ENCODE measurements around the gene SLC35D2.
A peak's percentile ranks its signal among the peaks of the same experiment; 100 is the strongest.
"Not testable (repeated sequence)": the region's sequence is repeated elsewhere in the genome, so short reads cannot be mapped to it uniquely, and the experiment has no call there.

Gene SLC35D2

GRCh38 chr9:96400132-96400910 is 16.8 kb upstream of the SLC35D2 start:
- no peak for DNase-seq (ENCODE audit: low read depth in 3 of 3)

GRCh38 chr9:96399325-96399633 is 15.8 kb upstream of the SLC35D2 start:
- DNase-seq (ENCODE audit: low read depth in 3 of 3), result no peak

GRCh38 chr9:96398582-96399324 is 15.2 kb upstream of the SLC35D2 start:
- DNase-seq (ENCODE audit: low read depth in 3 of 3), result no peak

- no peak for DNase-seq (ENCODE audit: low read depth in 3 of 3)
Measured at GRCh38 chr9:96395964-96396363, 12.5 kb upstream of the SLC35D2 start.

GRCh38 chr9:96394832-96395496 is 11.5 kb upstream of the SLC35D2 start:
- DNase-seq (ENCODE audit: low read depth in 3 of 3), result no peak

- no peak for DNase-seq (ENCODE audit: low read depth in 3 of 3)
Measured at GRCh38 chr9:96392263-96392662, 8.8 kb upstream of the SLC35D2 start.

- DNase-seq (ENCODE audit: low read depth in 3 of 3), result no peak
Measured at GRCh38 chr9:96391021-96391765, 7.7 kb upstream of the SLC35D2 start.

GRCh38 chr9:96388144-96388543 is 4.6 kb upstream of the SLC35D2 start:
- DNase-seq (ENCODE audit: low read depth in 3 of 3), result no peak

GRCh38 chr9:96386157-96386556 is 2.6 kb upstream of the SLC35D2 start:
- DNase-seq (ENCODE audit: low read depth in 3 of 3), result no peak

GRCh38 chr9:96382839-96383164 is 709 bp downstream of the SLC35D2 start:
- DNase-seq (ENCODE audit: low read depth in 3 of 3), result no peak

GRCh38 chr9:96382175-96382574 is 1.3 kb downstream of the SLC35D2 start:
- peak in 1 of 3 experiments; percentile 19 for DNase-seq (ENCODE audit: low read depth in 3 of 3)

- DNase-seq (ENCODE audit: low read depth in 3 of 3), result no peak
Measured at GRCh38 chr9:96381696-96382095, 1.8 kb downstream of the SLC35D2 start.

GRCh38 chr9:96381125-96381524 is 2.4 kb downstream of the SLC35D2 start:
- no peak for DNase-seq (ENCODE audit: low read depth in 3 of 3)

- DNase-seq (ENCODE audit: low read depth in 3 of 3), result no peak
Measured at GRCh38 chr9:96379461-96379860, 4.0 kb downstream of the SLC35D2 start.

- no peak for DNase-seq (ENCODE audit: low read depth in 3 of 3)
Measured at GRCh38 chr9:96378187-96378586, 5.3 kb downstream of the SLC35D2 start.

- DNase-seq (ENCODE audit: low read depth in 3 of 3), result no peak
Measured at GRCh38 chr9:96376891-96377874, 6.3 kb downstream of the SLC35D2 start.

GRCh38 chr9:96375507-96375906 is 8.0 kb downstream of the SLC35D2 start:
- DNase-seq (ENCODE audit: low read depth in 3 of 3), result not testable (repeated sequence)

- DNase-seq (ENCODE audit: low read depth in 3 of 3), result no peak
Measured at GRCh38 chr9:96367943-96368342, 15.6 kb downstream of the SLC35D2 start.

- DNase-seq (ENCODE audit: low read depth in 3 of 3), result no peak
Measured at GRCh38 chr9:96363175-96363967, 20.1 kb downstream of the SLC35D2 start.

GRCh38 chr9:96362119-96362518 is 21.4 kb downstream of the SLC35D2 start:
- not testable (repeated sequence) for DNase-seq (ENCODE audit: low read depth in 3 of 3)
